Measurements from ENCODE around the gene METTL23. TPM values are rescaled to one million over a fixed set of nuclear protein-coding genes. Genes with fewer than 3 reads are reported as not detected.

METTL23 gene
- total RNA-seq, 3 donors from 2014 or later: 22.5 to 30.4 (median 28.7) TPM

- intact Hi-C loops (cut with DNase I, micrococcal nuclease): no loop called here
- TF ChIP-seq CTCF (IDR thresholded peaks at IDR 0.05): no peak
- no peaks in the 10 kb centered on the region for H3K9me3 ChIP-seq
- H3K4me3 ChIP-seq: no peak overlapping the region
- peaks cover 2% of the 10 kb centered on the region for H3K36me3 ChIP-seq (ENCODE audit: low read depth)
- DNase-seq (no peak), ATAC-seq (peak; percentile 72)
- H3K4me1 ChIP-seq (ENCODE audit: low read depth): no peaks in the 10 kb centered on the region
Observed at GRCh38 chr17:76772842-76773525, 46.3 kb downstream of the METTL23 start.

GRCh38 chr17:76775021-76775600, 48.5 kb downstream of the METTL23 start:
- intact Hi-C loops (cut with DNase I, micrococcal nuclease): no loop called here
- no peaks in the 10 kb centered on the region for H3K4me1 ChIP-seq (ENCODE audit: low read depth)
- DNase-seq (no peak), ATAC-seq (no peak)
- H3K9me3 ChIP-seq: no peaks in the 10 kb centered on the region
- H3K36me3 ChIP-seq (ENCODE audit: low read depth): peaks cover 2% of the 10 kb centered on the region
- H3K4me3 ChIP-seq: no peak overlapping the region
- no peak for TF ChIP-seq CTCF (IDR thresholded peaks at IDR 0.05)

- H3K36me3 ChIP-seq (ENCODE audit: low read depth): peaks cover 4% of the 10 kb centered on the region
- H3K4me3 ChIP-seq: no peak overlapping the region
- TF ChIP-seq CTCF (IDR thresholded peaks at IDR 0.05): no peak
- DNase-seq (no peak), ATAC-seq (no peak)
- H3K9me3 ChIP-seq: no peaks in the 10 kb centered on the region
- no peaks in the 10 kb centered on the region for H3K4me1 ChIP-seq (ENCODE audit: low read depth)
- intact Hi-C loops (cut with DNase I, micrococcal nuclease): no loop called here
Observed at GRCh38 chr17:76781056-76781982, 54.7 kb downstream of the METTL23 start.

- ATAC-seq (no peak), DNase-seq (no peak)
- Histone ChIP-seq H3K9me3 (no peaks in the 10 kb centered on the region), H3K36me3 (ENCODE audit: low read depth) (peaks cover 4% of the 10 kb centered on the region), H3K4me3 (no peak overlapping the region), H3K4me1 (ENCODE audit: low read depth) (no peaks in the 10 kb centered on the region)
- TF ChIP-seq CTCF (IDR thresholded peaks at IDR 0.05): no peak
- intact Hi-C loops (cut with DNase I, micrococcal nuclease): no loop called here
Observed at GRCh38 chr17:76783146-76783545, 56.5 kb downstream of the METTL23 start.

Small RNA genes within 50 kb of the gene (microRNA-seq; reads per million reads assigned to microRNA genes)
- gene MIR636: 0.93 reads per million

Other genes with a start within 250 kb of the METTL23 start
- gene RHBDF2, start 225.4 kb upstream of the METTL23 start, total RNA-seq: 10 to 100 TPM; 11.2 to 20.8 (median 18.9) TPM
- 10 to 100 TPM; 10.6 to 24.0 (median 15.1) TPM for gene CYGB, start 189.1 kb upstream of the METTL23 start, total RNA-seq
- gene PRCD, start 186.8 kb upstream of the METTL23 start, total RNA-seq: 1 to 10 TPM; 1.0 to 4.8 (median 1.6) TPM
- 10 to 100 TPM in 1 of 3 donors, 1 to 10 TPM in 2; 3.7 to 11.1 (median 4.3) TPM for gene ST6GALNAC2, start 141.0 kb upstream of the METTL23 start, total RNA-seq
- gene ST6GALNAC1, start 83.1 kb upstream of the METTL23 start, total RNA-seq: 100 to 1,000 TPM in 2 of 3 donors, 10 to 100 TPM in 1; 90.2 to 363 (median 336) TPM
- gene MXRA7, start 15.9 kb upstream of the METTL23 start, total RNA-seq: 100 to 1,000 TPM in 1 of 3 donors, 10 to 100 TPM in 2; 11.4 to 214 (median 24.5) TPM
- 10 to 100 TPM; 27.0 to 56.3 (median 30.3) TPM for gene JMJD6, start 233 bp upstream of the METTL23 start, total RNA-seq
- gene SRSF2, start 10.5 kb downstream of the METTL23 start, total RNA-seq: 100 to 1,000 TPM; 130 to 166 (median 134) TPM
- 10 to 100 TPM; 31.2 to 38.2 (median 33.2) TPM for gene MFSD11, start 11.3 kb downstream of the METTL23 start, total RNA-seq
- under 1 TPM; 0.17 to 0.65 (median 0.44) TPM for gene MGAT5B, start 141.6 kb downstream of the METTL23 start, total RNA-seq